Coronary artery (tissue), 2 donors: ENCODE data around the gene NACC2.

Source experiments
- DNase-seq: peaks from one replicate; pipeline ENCODE4 v3.0.0-alpha.2; 2017; ENCODE audit warnings: low spot score
- H3K27ac ChIP-seq, 2 donors: fragments of 200-600 bp; sonication (generic); one replicate each; pipeline ENCODE4 v1.5.1; 2016 to 2019
- H3K4me3 ChIP-seq: fragments of 200-600 bp; sonication (generic); 2 replicates; pipeline ENCODE4 v1.5.1; 2016; ENCODE audit warnings: mild to moderate bottlenecking, moderate library complexity
- TF ChIP-seq, protein P1 (sequence below): fragments of 200-600 bp; sonication (generic); IDR thresholded peaks from one replicate; pipeline ENCODE4 v1.5.1; 2019; ENCODE audit warnings: antibody characterized with exemption

The NACC2 gene

DNA sequence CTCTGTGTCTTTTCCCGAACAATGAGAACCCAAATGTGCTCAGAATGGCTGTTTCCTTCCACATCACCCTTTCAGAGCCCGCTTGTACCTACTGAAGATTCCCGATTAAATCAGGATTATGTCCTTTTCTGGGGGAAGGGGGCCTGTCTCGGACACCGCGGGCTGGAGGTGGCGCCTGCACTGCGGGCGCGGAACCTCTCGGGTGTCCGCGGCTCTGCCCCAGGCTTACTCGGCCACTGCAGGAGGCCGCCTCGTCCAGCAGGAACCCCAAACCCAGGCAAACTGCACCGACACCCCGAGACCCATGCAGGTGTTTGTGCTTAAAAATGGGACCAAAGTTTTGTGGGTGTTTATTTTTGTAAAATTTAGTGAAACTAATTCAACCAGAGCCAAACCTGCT, 32.2 kb upstream of the NACC2 start:
- no peak for DNase-seq
- TF ChIP-seq, protein P1, sequence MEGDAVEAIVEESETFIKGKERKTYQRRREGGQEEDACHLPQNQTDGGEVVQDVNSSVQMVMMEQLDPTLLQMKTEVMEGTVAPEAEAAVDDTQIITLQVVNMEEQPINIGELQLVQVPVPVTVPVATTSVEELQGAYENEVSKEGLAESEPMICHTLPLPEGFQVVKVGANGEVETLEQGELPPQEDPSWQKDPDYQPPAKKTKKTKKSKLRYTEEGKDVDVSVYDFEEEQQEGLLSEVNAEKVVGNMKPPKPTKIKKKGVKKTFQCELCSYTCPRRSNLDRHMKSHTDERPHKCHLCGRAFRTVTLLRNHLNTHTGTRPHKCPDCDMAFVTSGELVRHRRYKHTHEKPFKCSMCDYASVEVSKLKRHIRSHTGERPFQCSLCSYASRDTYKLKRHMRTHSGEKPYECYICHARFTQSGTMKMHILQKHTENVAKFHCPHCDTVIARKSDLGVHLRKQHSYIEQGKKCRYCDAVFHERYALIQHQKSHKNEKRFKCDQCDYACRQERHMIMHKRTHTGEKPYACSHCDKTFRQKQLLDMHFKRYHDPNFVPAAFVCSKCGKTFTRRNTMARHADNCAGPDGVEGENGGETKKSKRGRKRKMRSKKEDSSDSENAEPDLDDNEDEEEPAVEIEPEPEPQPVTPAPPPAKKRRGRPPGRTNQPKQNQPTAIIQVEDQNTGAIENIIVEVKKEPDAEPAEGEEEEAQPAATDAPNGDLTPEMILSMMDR = no peak
- Histone ChIP-seq H3K4me3 (no peak overlapping the region), H3K27ac (no peak overlapping the region)

DNA sequence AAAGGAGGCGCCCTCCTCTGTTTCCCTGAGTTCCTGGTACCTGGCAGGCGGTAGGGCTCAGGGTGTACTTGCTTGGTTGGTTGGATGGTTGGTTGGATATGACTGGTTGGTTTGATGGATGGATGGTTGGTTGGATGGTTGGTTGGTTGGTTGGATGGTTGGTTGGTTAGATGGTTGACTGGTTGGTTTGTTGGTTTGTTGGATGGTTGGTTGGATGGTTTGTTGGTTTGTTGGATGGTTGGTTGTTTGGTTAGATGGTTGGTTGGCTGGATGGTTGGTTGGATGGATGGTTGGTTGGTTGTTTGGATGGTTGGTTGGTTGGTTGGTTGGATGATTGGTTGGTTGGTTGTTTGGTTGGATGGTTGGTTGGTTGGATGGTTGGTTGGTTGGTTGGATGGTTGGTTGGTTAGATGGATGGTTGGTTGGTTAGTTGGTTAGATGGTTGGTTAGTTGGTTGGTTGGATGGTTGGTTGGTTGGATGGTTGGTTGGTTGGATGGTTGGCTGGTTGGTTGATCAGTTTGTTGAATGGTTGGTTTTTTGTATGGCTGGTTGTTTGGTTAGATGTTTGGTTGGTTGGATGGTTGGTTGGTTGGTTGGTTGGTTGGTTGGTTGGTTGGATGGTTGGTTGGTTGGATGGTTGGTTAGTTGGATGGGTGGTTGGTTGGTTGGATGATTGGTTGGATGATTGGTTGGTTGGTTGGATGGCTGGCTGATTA, 30.0 kb upstream of the NACC2 start:
- TF ChIP-seq, protein P1 = no peak
- H3K27ac ChIP-seq = no peak overlapping the region
- no peak overlapping the region for H3K4me3 ChIP-seq
- no peak for DNase-seq

DNA sequence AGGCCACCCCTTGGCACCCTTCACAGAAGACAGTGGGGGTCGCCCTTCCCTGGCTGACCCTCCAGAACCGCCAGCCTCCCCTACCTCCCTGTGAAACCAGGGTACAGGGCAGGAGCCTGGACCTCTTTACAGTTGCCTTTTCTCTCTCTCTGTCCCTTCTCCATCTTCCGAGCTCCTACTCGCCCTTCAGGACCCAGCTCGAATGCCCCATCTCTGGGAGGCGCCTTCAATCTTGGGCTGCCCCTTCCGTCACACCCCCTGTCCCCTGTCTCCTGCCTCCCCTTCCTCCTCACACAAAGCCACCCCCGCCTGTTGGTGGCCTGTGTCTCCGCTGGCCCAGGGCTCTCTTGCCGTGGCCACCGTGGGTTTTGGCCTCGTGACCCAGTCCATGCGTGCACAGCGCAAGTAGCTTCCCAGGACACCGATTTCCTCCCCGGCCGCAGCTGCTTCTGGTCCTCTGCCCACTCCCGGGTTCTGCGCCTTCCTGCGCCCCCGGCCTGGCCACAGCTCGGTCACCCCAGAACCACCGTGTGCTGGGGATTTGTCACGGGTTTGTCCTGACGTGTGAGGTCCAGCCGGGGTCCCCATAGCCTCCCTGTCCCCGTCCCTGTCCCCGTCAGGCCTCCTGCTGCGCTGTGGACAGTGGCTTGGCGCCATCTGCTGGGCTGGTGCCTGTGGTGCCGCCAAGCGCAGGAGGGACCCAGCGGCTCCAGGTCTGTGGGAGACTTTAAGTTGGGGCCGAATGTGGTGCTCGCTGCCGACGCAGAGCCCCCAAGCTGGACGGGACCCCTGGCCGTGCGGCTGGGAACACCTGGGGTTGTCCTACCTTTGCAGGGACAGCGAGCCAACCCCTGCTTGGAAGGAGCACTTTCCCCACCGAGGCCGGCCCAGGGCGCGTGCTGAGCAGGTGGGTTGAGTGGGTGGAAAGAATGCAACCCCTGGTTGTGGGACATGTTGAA, 27.6 kb upstream of the NACC2 start:
- Histone ChIP-seq H3K4me3 (peak overlapping the region; percentile 46), H3K27ac (no peak overlapping the region)
- DNase-seq = no peak
- TF ChIP-seq, protein P1 = peak; percentile 98

DNA sequence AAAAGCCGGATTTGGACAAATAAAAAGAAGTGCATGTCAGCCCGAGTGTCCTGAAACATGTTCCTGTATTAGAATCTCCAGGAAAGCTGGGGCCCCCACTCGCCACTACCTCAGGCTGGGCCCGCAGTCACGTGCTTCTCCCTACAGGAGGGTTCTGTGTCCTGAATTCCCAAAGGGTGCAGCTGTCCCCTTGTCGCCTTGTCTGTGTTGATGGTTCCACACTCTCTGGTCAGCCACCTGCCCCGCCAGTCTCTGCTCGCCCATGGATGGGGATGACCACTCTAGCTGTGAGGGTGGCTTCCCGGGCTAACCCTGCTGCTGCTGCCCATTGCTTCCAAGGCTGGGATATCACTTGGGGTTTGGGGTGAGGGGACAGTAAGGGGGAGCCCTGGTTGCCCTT, 26.7 kb upstream of the NACC2 start:
- DNase-seq = no peak
- Histone ChIP-seq H3K27ac (no peak overlapping the region), H3K4me3 (no peak overlapping the region)
- TF ChIP-seq, protein P1 = no peak

DNA sequence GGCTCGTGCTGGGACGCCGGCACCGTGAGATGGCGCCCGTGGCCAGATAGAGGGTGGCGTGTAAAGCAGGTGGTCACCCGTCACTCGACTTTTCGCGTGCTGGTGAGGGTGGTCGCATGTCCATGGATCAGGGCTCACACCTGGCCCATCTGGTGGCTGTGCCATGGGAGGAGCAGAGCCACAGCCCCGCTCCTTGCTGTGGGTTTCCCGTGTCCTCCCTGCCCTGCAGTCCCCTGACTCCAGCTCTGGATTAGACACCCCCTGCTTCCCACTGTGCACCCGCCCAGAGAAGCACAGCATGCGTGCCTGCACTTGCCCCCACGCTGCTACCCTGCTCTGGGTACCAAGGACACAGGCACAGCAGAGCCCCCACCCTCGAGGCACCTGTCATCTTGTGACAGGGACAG, 25.4 kb upstream of the NACC2 start:
- H3K4me3 ChIP-seq = no peak overlapping the region
- H3K27ac ChIP-seq = peak overlapping the region in 1 of 2 donors; percentile 94
- TF ChIP-seq, protein P1 = no peak
- no peak for DNase-seq

DNA sequence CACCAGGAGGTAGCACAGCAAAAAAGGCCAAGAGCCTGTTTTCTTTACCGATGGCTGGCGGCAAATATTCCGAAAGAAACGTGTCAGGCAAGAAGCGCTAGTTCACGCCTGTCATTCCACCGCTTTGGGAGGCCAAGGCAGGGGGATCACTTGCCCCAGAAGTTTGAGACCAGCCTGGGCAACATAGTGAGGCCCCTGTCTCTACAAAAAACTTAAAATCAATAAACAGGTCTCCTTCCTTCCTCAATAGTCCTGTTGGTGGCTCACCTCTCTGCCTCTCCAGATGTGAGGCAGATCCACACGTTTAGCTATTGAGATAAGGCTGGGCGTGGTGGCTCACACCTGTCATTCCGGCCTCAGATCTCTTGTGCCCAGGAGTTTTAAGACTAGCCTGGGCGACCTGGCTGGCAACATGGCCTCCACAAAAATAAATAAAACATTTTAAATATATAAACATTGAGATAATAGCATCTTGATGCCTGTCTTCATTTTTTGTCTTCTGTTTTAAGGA, 24.8 kb upstream of the NACC2 start:
- TF ChIP-seq, protein P1 = no peak
- H3K4me3 ChIP-seq = peak overlapping the region; percentile 91
- no peak for DNase-seq

More for the DNA sequence above, 24.8 kb upstream of the NACC2 start:
- H3K27ac ChIP-seq = peak overlapping the region; percentile 94 to 99
